HG03095 (cell line): ENCODE results near the gene BMP6.

Experiments
- ATAC-seq: cut with Tn5 transposase; IDR thresholded peaks from one replicate; pipeline ENCODE4 v1.9.1; 2021; ENCODE audit warnings: moderate library complexity; ENCODE audit not compliant: unreplicated experiment

BMP6 gene

GRCh38 chr6:7719364-7719850, 6.5 kb upstream of the BMP6 start:
- ATAC-seq: no peak

- ATAC-seq: no peak
Observed at GRCh38 chr6:7720346-7720745, 5.6 kb upstream of the BMP6 start.

GRCh38 chr6:7721649-7722048, 4.2 kb upstream of the BMP6 start:
- ATAC-seq: no peak

GRCh38 chr6:7723041-7723447, 2.9 kb upstream of the BMP6 start:
- ATAC-seq: no peak

GRCh38 chr6:7723554-7723953, 2.3 kb upstream of the BMP6 start:
- no peak for ATAC-seq

- ATAC-seq: no peak
Observed at GRCh38 chr6:7725412-7725811, 487 bp upstream of the BMP6 start.

GRCh38 chr6:7726416-7727085, 652 bp downstream of the BMP6 start:
- peak; percentile 29 for ATAC-seq

- ATAC-seq: no peak
Observed at GRCh38 chr6:7727086-7727945, 1.4 kb downstream of the BMP6 start.

GRCh38 chr6:7727946-7728854, 2.3 kb downstream of the BMP6 start:
- no peak for ATAC-seq

- no peak for ATAC-seq
Observed at GRCh38 chr6:7728855-7729590, 3.1 kb downstream of the BMP6 start.

GRCh38 chr6:7730001-7730783, 4.3 kb downstream of the BMP6 start:
- ATAC-seq: no peak

GRCh38 chr6:7730784-7731227, 4.9 kb downstream of the BMP6 start:
- no peak for ATAC-seq

GRCh38 chr6:7731294-7731693, 5.4 kb downstream of the BMP6 start:
- ATAC-seq: no peak

- ATAC-seq: no peak
Observed at GRCh38 chr6:7732228-7732627, 6.3 kb downstream of the BMP6 start.

GRCh38 chr6:7734707-7735383, 8.9 kb downstream of the BMP6 start:
- no peak for ATAC-seq

- no peak for ATAC-seq
Observed at GRCh38 chr6:7737106-7737505, 11.2 kb downstream of the BMP6 start.

- ATAC-seq: no peak
Observed at GRCh38 chr6:7737867-7738266, 12.0 kb downstream of the BMP6 start.

GRCh38 chr6:7742223-7742785, 16.4 kb downstream of the BMP6 start:
- ATAC-seq: no peak

- ATAC-seq: no peak
Observed at GRCh38 chr6:7745942-7746341, 20.0 kb downstream of the BMP6 start.
